ENCODE measurements around the gene WRAP73. TPM values are rescaled to one million over a fixed set of nuclear protein-coding genes. Genes with fewer than 3 reads are reported as not detected.

WRAP73 gene
- total RNA-seq, 1 donor from 2014 or later = 15.6 TPM

DNA sequence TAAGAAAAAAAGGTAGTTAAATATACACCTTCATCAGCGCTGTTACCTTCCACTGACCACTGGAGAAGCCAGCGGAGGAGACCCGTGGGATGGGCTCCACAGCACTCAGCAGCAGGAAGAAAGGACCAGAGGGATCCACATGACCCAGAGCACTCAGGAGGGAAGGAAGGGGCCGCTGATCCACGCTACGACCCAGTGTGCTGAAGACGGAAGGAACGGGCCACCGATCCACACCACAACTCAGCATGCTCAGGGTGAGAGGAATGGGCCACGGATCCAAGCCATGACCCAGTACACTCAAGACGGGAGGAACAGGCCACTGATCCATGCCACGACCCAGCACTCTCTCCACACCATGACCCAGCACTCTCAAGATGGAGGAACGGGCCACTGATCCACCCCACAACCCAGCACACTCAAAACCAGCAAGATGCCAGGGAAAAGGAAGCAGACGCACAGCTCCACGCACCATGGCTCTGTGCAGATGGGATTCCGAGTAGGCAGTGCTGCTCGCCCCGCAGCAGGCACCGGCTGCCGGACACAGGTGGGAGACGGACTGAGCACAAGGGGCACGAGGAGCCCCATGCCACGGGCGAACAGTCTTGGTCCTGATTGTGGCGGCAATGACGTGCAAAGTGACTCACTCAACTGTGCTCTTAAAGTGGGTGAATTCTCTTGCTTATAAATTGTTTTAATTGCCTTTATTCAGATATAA, 8.7 kb downstream of the WRAP73 start:
- H3K4me3 ChIP-seq (ENCODE audit: insufficient read depth, low read depth, low read length) = no peak overlapping the region
- H3K27ac ChIP-seq (ENCODE audit: low read depth, low read length) = no peak overlapping the region
- Mint-ChIP-seq H3K36me3 (ENCODE audit: low read depth, unreplicated experiment) (peaks cover 14% of the 10 kb centered on the region), H3K27ac (ENCODE audit: unreplicated experiment) (no peak overlapping the region), H3K4me1 (ENCODE audit: low read depth, unreplicated experiment) (peaks cover 2% of the 10 kb centered on the region), H3K4me3 (ENCODE audit: unreplicated experiment) (no peak overlapping the region), H3K9me3 (ENCODE audit: unreplicated experiment) (no peaks in the 10 kb centered on the region), H3K27me3 (ENCODE audit: low read depth, unreplicated experiment) (no peaks in the 10 kb centered on the region)
- no peak for FAIRE-seq
- H2AFZ ChIP-seq (ENCODE audit: low read depth, low read length) = no peak overlapping the region
- H3K9ac ChIP-seq (ENCODE audit: low read length) = no peak overlapping the region
- no peaks in the 10 kb centered on the region for H4K20me1 ChIP-seq (ENCODE audit: insufficient read depth, low read length)
- H3K4me2 ChIP-seq (ENCODE audit: low read length) = no peak overlapping the region
- peaks cover 15% of the 10 kb centered on the region for H3K36me3 ChIP-seq (ENCODE audit: insufficient read depth, low read length)
- H3K79me2 ChIP-seq (ENCODE audit: insufficient read depth, low read length) = no peaks in the 10 kb centered on the region
- no peaks in the 10 kb centered on the region for H3K4me1 ChIP-seq (ENCODE audit: insufficient read depth, low read length)
- TF ChIP-seq EZH2 (IDR thresholded peaks at IDR 0.05; ENCODE audit: insufficient read depth, low read length) = no peak
- no peak for TF ChIP-seq CTCF (IDR thresholded peaks at IDR 0.05; ENCODE audit: insufficient read depth, low read depth, low read length)
- H3K9me3 ChIP-seq (ENCODE audit: insufficient read depth, low read depth, low read length) = no peaks in the 10 kb centered on the region
- no peak for DNase-seq (ENCODE audit: low read depth)
- no peaks in the 10 kb centered on the region for H3K27me3 ChIP-seq (ENCODE audit: insufficient read depth, low read length)

GRCh38 chr1:3640121-3640837, 9.6 kb downstream of the WRAP73 start:
- FAIRE-seq (no peak), DNase-seq (ENCODE audit: low read depth) (no peak)
- Mint-ChIP-seq H3K4me3 (ENCODE audit: unreplicated experiment) (no peak overlapping the region), H3K27ac (ENCODE audit: unreplicated experiment) (no peak overlapping the region), H3K9me3 (ENCODE audit: unreplicated experiment) (no peaks in the 10 kb centered on the region), H3K4me1 (ENCODE audit: low read depth, unreplicated experiment) (peaks cover 2% of the 10 kb centered on the region), H3K27me3 (ENCODE audit: low read depth, unreplicated experiment) (no peaks in the 10 kb centered on the region), H3K36me3 (ENCODE audit: low read depth, unreplicated experiment) (peaks cover 16% of the 10 kb centered on the region)
- TF ChIP-seq EZH2 (IDR thresholded peaks at IDR 0.05; ENCODE audit: insufficient read depth, low read length) = no peak
- TF ChIP-seq CTCF (IDR thresholded peaks at IDR 0.05; ENCODE audit: insufficient read depth, low read depth, low read length) = no peak
- Histone ChIP-seq H3K27me3 (ENCODE audit: insufficient read depth, low read length) (no peaks in the 10 kb centered on the region), H3K27ac (ENCODE audit: low read depth, low read length) (no peak overlapping the region), H3K79me2 (ENCODE audit: insufficient read depth, low read length) (no peaks in the 10 kb centered on the region), H3K9me3 (ENCODE audit: insufficient read depth, low read depth, low read length) (no peaks in the 10 kb centered on the region), H3K36me3 (ENCODE audit: insufficient read depth, low read length) (peaks cover 14% of the 10 kb centered on the region), H2AFZ (ENCODE audit: low read depth, low read length) (no peak overlapping the region), H3K4me1 (ENCODE audit: insufficient read depth, low read length) (no peaks in the 10 kb centered on the region), H3K4me3 (ENCODE audit: insufficient read depth, low read depth, low read length) (no peak overlapping the region), H3K4me2 (ENCODE audit: low read length) (no peak overlapping the region), H3K9ac (ENCODE audit: low read length) (no peak overlapping the region), H4K20me1 (ENCODE audit: insufficient read depth, low read length) (no peaks in the 10 kb centered on the region)
